GM12878 (cell line): ENCODE data around the gene RABEP1. TPM values are rescaled to one million over a fixed set of nuclear protein-coding genes. Genes with fewer than 3 reads are reported as not detected.
A peak's percentile ranks its signal among the peaks of the same experiment; 100 is the strongest.

Source experiments
- ASH2L ChIP-seq: fragments of 300-600, 200-600 bp; sonication (generic); IDR thresholded peaks from 2 replicates; pipeline ENCODE4 v1.6.1; 2017; ENCODE audit warnings: low read depth, mild to moderate bottlenecking, borderline replicate concordance
- BACH1 ChIP-seq: fragments of 450-650 bp; IDR thresholded peaks from 2 replicates; pipeline ENCODE4 v1.6.1; 2017; ENCODE audit warnings: mild to moderate bottlenecking, borderline replicate concordance
- BRCA1 ChIP-seq: IDR thresholded peaks from 2 replicates; pipeline ENCODE4 v1.6.1; 2011; ENCODE audit warnings: low read depth, low read length, improper control_type of control experiment
- EED ChIP-seq: sonication (generic); IDR thresholded peaks from 2 replicates; pipeline ENCODE4 v1.6.1; 2016; ENCODE audit warnings: antibody characterized with exemption, low read depth
- ETV6 ChIP-seq, 2 experiments: fragments of 450-650 bp in 1 of 2; IDR thresholded peaks in 1 of 2; conservative IDR thresholded peaks in 1 of 2; 2 replicates each; pipeline ENCODE4 v1.6.1; 2014; ENCODE audit warnings: antibody characterized with exemption in 1 of 2, borderline replicate concordance in 1 of 2, low read depth in 1 of 2, mild to moderate bottlenecking in 1 of 2, moderate library complexity in 1 of 2
- FOXK2 ChIP-seq: fragments of 450-650 bp; IDR thresholded peaks from 2 replicates; pipeline ENCODE4 v1.6.1; 2017; ENCODE audit warnings: mild to moderate bottlenecking, moderate library complexity
- HCFC1 ChIP-seq: fragments of 150-350 bp; IDR thresholded peaks from 2 replicates; pipeline ENCODE4 v1.6.1; 2014; ENCODE audit warnings: low read length
- KDM1A ChIP-seq: fragments of 200-600 bp; sonication (generic); IDR thresholded peaks from 2 replicates; pipeline ENCODE4 v1.6.1; 2016; ENCODE audit warnings: borderline replicate concordance
- POLR2AphosphoS2 ChIP-seq: IDR thresholded peaks from 2 replicates; pipeline ENCODE4 v1.6.1; 2011; ENCODE audit warnings: low read depth, mild to moderate bottlenecking, low read length, improper control_type of control experiment, moderate library complexity
- POU2F2 ChIP-seq: IDR thresholded peaks from 3 replicates; pipeline ENCODE4 v1.6.1; 2011; ENCODE audit warnings: low read depth, mild to moderate bottlenecking, low read length, borderline replicate concordance
- RUNX3 ChIP-seq: IDR thresholded peaks from 2 replicates; pipeline ENCODE4 v1.6.1; 2012; ENCODE audit warnings: low read length, inconsistent platforms
- SMARCA5 ChIP-seq: fragments of 450-650 bp; IDR thresholded peaks from 2 replicates; pipeline ENCODE4 v1.6.1; 2017; ENCODE audit warnings: mild to moderate bottlenecking
- SREBF2 ChIP-seq: IDR thresholded peaks from 2 replicates; pipeline ENCODE4 v1.6.1; 2012; ENCODE audit warnings: mild to moderate bottlenecking, low read length
- TARDBP ChIP-seq: IDR thresholded peaks from 2 replicates; pipeline ENCODE4 v1.6.1; 2016; ENCODE audit warnings: borderline replicate concordance
- YBX1 ChIP-seq: fragments of 450-650 bp; IDR thresholded peaks from 2 replicates; pipeline ENCODE4 v1.6.1; 2016; ENCODE audit warnings: antibody characterized with exemption
- ZNF217 ChIP-seq: fragments of 450-650 bp; IDR thresholded peaks from 2 replicates; pipeline ENCODE4 v1.6.1; 2017; ENCODE audit warnings: antibody characterized with exemption, mild to moderate bottlenecking
- polyA plus RNA-seq, 11 experiments: library from polyadenylated mRNA; depleted of rRNA in 4 of 11; unstranded in 6 of 11; stranded (reverse) in 5 of 11; fragments of >200 nt; fragmentation: Nextera tagmentation in 4 of 11; fragmentation: Illumina TruSeq in 1 of 11; extraction: Ambion mirVana in 4 of 11; extraction: Trizol in 1 of 11; gene quantifications; 1 replicate in 1 of 11; 2 replicates in 10 of 11; pipeline versions ENCODE4 v1.2.1 to v1.2.3, GENCODE V29; 2011 to 2016; ENCODE audit warnings: inconsistent platforms in 2 of 11, missing spikeins in 2 of 11, low read depth in 1 of 11
- total RNA-seq, 4 experiments: library from RNA; depleted of rRNA in 3 of 4; stranded (reverse); fragments of >200 nt in 3 of 4; fragmentation: Illumina TruSeq in 1 of 4; extraction: Trizol in 1 of 4; gene quantifications; 2 replicates each; pipeline versions ENCODE4 v1.2.1 to v1.2.3, GENCODE V29; 2013 to 2021
- TF ChIP-seq, protein P1 (sequence below): fragments of 450-650 bp; conservative IDR thresholded peaks from 2 replicates; pipeline ENCODE4 v1.6.1; 2017; ENCODE audit warnings: mild to moderate bottlenecking, moderate library complexity
- TF ChIP-seq, protein P2 (sequence below): fragments of 450-650 bp; IDR thresholded peaks from 2 replicates; pipeline ENCODE4 v1.6.1; 2014; ENCODE audit warnings: mild to moderate bottlenecking
- TF ChIP-seq, protein P3 (sequence below): IDR thresholded peaks from 2 replicates; pipeline ENCODE4 v1.6.1; 2012; ENCODE audit warnings: low read depth, low read length, improper control_type of control experiment
- TF ChIP-seq, protein P4 (sequence below): IDR thresholded peaks from 2 replicates; pipeline ENCODE4 v1.6.1; 2012; ENCODE audit warnings: mild to moderate bottlenecking, low read depth, low read length
- TF ChIP-seq, protein P5 (sequence below): IDR thresholded peaks from 2 replicates; pipeline ENCODE4 v1.6.1; 2011; ENCODE audit warnings: low read depth, mild to moderate bottlenecking, low read length, moderate library complexity, borderline replicate concordance; ENCODE audit errors: extremely low read depth
- TF ChIP-seq, protein P6 (sequence below): IDR thresholded peaks from 2 replicates; pipeline ENCODE4 v1.6.1; 2011; ENCODE audit warnings: borderline replicate concordance, low read depth, mild to moderate bottlenecking, moderate library complexity, mixed read lengths, low read length; ENCODE audit not compliant: insufficient read depth; ENCODE audit errors: extremely low read length

The RABEP1 gene
- total and polyA plus RNA-seq, 10 of the 15 experiments (the other 5 are each of a cell fraction or from before 2014, with no cell fraction given), result 13.4 to 71.4 (median 59.8) TPM

DNA sequence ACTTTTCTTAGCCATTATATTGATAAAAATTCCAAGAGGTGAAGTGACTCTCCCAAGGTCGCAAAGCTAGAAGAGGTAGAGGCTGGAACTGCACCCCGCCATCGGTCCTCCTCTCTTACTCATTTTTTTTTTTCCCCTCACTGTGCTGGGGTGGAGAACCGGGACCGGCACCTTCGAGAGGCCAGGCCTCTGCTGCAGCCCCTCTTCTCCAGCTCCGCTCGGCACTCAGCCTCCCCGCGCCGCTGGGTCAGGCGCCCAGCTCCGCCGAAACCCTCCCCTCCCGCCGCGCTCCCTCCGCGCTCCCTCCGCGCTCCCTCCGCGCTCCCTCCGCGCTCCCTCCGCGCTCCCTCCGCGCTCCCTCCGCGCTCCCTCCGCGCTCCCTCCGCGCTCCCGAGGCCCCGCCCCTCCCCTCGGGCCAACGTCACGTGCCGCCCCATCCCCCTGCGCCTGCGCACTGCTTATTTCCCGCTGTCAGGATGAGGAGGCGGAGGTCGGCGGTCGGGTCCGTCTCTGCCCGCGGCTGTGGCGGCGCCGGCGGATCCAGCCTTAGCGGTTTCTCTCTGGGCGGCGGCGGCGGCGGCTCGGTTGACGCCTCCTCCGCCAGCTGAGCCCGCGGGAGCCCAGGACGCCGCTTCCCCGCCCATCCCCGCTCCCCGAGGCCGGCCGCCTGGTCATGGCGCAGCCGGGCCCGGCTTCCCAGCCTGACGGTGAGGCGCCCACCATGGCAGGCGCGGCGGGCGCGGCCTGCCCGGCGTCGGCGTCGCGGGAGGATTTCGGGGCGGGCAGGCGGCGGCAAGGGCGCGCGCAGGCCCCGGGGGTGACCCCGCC, at the start of gene RABEP1 (continued):
- TF ChIP-seq, protein P1, sequence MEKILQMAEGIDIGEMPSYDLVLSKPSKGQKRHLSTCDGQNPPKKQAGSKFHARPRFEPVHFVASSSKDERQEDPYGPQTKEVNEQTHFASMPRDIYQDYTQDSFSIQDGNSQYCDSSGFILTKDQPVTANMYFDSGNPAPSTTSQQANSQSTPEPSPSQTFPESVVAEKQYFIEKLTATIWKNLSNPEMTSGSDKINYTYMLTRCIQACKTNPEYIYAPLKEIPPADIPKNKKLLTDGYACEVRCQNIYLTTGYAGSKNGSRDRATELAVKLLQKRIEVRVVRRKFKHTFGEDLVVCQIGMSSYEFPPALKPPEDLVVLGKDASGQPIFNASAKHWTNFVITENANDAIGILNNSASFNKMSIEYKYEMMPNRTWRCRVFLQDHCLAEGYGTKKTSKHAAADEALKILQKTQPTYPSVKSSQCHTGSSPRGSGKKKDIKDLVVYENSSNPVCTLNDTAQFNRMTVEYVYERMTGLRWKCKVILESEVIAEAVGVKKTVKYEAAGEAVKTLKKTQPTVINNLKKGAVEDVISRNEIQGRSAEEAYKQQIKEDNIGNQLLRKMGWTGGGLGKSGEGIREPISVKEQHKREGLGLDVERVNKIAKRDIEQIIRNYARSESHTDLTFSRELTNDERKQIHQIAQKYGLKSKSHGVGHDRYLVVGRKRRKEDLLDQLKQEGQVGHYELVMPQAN, result peak; percentile 89
- TF ChIP-seq, protein P2, sequence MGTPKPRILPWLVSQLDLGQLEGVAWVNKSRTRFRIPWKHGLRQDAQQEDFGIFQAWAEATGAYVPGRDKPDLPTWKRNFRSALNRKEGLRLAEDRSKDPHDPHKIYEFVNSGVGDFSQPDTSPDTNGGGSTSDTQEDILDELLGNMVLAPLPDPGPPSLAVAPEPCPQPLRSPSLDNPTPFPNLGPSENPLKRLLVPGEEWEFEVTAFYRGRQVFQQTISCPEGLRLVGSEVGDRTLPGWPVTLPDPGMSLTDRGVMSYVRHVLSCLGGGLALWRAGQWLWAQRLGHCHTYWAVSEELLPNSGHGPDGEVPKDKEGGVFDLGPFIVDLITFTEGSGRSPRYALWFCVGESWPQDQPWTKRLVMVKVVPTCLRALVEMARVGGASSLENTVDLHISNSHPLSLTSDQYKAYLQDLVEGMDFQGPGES, result no peak
- TF ChIP-seq EED (peak; percentile 81), SMARCA5 (peak; percentile 81), TARDBP (peak; percentile 92), SREBF2 (peak; percentile 76; the same call in 1 of the 2 replicates), ETV6 (conservative IDR thresholded peaks at IDR 0.05 in 1 of 2, IDR thresholded peaks at IDR 0.05 in 1 of 2; ENCODE audit: borderline replicate concordance in 1 of 2, low read depth in 1 of 2) (no peak), BACH1 (peak; percentile 73), RUNX3 (peak; percentile 35; the same call in 1 of the 2 replicates), ZNF217 (0 out of 2 replicates have a peak, but pooled peaks have one; percentile 65), FOXK2 (no peak), ASH2L (0 out of 2 replicates have a peak, but pooled peaks have one; percentile 91), YBX1 (no peak), HCFC1 (no peak), KDM1A (no peak), POLR2AphosphoS2 (peak; percentile 83), POU2F2 (0 out of 3 replicates have a peak, but pooled peaks have one; percentile 15), BRCA1 (no peak)
- TF ChIP-seq, protein P3, sequence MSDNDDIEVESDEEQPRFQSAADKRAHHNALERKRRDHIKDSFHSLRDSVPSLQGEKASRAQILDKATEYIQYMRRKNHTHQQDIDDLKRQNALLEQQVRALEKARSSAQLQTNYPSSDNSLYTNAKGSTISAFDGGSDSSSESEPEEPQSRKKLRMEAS, result peak; percentile 87
- TF ChIP-seq, protein P4, sequence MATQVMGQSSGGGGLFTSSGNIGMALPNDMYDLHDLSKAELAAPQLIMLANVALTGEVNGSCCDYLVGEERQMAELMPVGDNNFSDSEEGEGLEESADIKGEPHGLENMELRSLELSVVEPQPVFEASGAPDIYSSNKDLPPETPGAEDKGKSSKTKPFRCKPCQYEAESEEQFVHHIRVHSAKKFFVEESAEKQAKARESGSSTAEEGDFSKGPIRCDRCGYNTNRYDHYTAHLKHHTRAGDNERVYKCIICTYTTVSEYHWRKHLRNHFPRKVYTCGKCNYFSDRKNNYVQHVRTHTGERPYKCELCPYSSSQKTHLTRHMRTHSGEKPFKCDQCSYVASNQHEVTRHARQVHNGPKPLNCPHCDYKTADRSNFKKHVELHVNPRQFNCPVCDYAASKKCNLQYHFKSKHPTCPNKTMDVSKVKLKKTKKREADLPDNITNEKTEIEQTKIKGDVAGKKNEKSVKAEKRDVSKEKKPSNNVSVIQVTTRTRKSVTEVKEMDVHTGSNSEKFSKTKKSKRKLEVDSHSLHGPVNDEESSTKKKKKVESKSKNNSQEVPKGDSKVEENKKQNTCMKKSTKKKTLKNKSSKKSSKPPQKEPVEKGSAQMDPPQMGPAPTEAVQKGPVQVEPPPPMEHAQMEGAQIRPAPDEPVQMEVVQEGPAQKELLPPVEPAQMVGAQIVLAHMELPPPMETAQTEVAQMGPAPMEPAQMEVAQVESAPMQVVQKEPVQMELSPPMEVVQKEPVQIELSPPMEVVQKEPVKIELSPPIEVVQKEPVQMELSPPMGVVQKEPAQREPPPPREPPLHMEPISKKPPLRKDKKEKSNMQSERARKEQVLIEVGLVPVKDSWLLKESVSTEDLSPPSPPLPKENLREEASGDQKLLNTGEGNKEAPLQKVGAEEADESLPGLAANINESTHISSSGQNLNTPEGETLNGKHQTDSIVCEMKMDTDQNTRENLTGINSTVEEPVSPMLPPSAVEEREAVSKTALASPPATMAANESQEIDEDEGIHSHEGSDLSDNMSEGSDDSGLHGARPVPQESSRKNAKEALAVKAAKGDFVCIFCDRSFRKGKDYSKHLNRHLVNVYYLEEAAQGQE, result 0 out of 2 replicates have a peak, but pooled peaks have one; percentile 22
- TF ChIP-seq, protein P5, sequence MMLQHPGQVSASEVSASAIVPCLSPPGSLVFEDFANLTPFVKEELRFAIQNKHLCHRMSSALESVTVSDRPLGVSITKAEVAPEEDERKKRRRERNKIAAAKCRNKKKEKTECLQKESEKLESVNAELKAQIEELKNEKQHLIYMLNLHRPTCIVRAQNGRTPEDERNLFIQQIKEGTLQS, result peak; percentile 87
- TF ChIP-seq, protein P6, sequence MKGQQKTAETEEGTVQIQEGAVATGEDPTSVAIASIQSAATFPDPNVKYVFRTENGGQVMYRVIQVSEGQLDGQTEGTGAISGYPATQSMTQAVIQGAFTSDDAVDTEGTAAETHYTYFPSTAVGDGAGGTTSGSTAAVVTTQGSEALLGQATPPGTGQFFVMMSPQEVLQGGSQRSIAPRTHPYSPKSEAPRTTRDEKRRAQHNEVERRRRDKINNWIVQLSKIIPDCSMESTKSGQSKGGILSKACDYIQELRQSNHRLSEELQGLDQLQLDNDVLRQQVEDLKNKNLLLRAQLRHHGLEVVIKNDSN, result peak; percentile 92
